Prostate gland (tissue), 2 donors: ENCODE results near the gene BTBD2.

Experiments
- POLR2A ChIP-seq: fragments of 450-650 bp; IDR thresholded peaks from one replicate; pipeline ENCODE4 v1.6.1; 2016; ENCODE audit warnings: antibody characterized with exemption, mild to moderate bottlenecking
- POLR2AphosphoS5 ChIP-seq: sonication (generic); formaldehyde crosslinking; IDR thresholded peaks from one replicate; pipeline ENCODE4 v1.6.1; 2017; ENCODE audit warnings: antibody characterized with exemption
- TF ChIP-seq, protein P1 (sequence below), 4 experiments: fragments of 200-600 bp in 2 of 4; fragments of 450-650 bp in 2 of 4; sonication (generic) in 2 of 4; IDR thresholded peaks; 1 replicate in 3 of 4; 2 replicates in 1 of 4; pipeline ENCODE4 v1.5.1; 2016 to 2019; ENCODE audit warnings: antibody characterized with exemption in 4 of 4, mild to moderate bottlenecking in 2 of 4, moderate library complexity in 2 of 4

GRCh38 chr19:2043251-2043641 is 27.7 kb upstream of the BTBD2 start:
- no peak for TF ChIP-seq POLR2A
- TF ChIP-seq, protein P1, sequence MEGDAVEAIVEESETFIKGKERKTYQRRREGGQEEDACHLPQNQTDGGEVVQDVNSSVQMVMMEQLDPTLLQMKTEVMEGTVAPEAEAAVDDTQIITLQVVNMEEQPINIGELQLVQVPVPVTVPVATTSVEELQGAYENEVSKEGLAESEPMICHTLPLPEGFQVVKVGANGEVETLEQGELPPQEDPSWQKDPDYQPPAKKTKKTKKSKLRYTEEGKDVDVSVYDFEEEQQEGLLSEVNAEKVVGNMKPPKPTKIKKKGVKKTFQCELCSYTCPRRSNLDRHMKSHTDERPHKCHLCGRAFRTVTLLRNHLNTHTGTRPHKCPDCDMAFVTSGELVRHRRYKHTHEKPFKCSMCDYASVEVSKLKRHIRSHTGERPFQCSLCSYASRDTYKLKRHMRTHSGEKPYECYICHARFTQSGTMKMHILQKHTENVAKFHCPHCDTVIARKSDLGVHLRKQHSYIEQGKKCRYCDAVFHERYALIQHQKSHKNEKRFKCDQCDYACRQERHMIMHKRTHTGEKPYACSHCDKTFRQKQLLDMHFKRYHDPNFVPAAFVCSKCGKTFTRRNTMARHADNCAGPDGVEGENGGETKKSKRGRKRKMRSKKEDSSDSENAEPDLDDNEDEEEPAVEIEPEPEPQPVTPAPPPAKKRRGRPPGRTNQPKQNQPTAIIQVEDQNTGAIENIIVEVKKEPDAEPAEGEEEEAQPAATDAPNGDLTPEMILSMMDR (IDR thresholded peaks at IDR 0.05), result no peak
- no peak for TF ChIP-seq POLR2AphosphoS5
